HepG2 (cell line): Measurements from ENCODE around the gene JTB. TPM values are rescaled to one million over a fixed set of nuclear protein-coding genes. Genes with fewer than 3 reads are reported as not detected.
A peak's percentile ranks its signal among the peaks of the same experiment; 100 is the strongest.

ENCODE experiments used
- AKNA ChIP-seq: sonication (generic); formaldehyde crosslinking; IDR thresholded peaks from 2 replicates; pipeline ENCODE4 v1.4.0; 2020; ENCODE audit warnings: missing genetic modification reagents, borderline replicate concordance
- ASH2L ChIP-seq: fragments of 300-600, 200-600 bp; sonication (generic); IDR thresholded peaks from 2 replicates; pipeline ENCODE4 v1.7.0; 2017; ENCODE audit warnings: low read depth, mild to moderate bottlenecking, moderate library complexity, mixed read lengths, low read length; ENCODE audit not compliant: insufficient read length
- BCL6 ChIP-seq: IDR thresholded peaks from 2 replicates; pipeline ENCODE4 v1.6.1; 2016; ENCODE audit warnings: missing genetic modification reagents, missing compliant biosample characterization
- DPF2 ChIP-seq: sonication (generic); formaldehyde crosslinking; IDR thresholded peaks from 2 replicates; pipeline ENCODE4 v1.4.0; 2020; ENCODE audit warnings: mild to moderate bottlenecking, low read depth, missing genetic modification reagents, borderline replicate concordance
- IKZF5 ChIP-seq: IDR thresholded peaks from 2 replicates; pipeline ENCODE4 v1.6.1; 2018; ENCODE audit warnings: missing genetic modification reagents, mild to moderate bottlenecking, missing compliant biosample characterization
- JUN ChIP-seq: sonication (generic); formaldehyde crosslinking; IDR thresholded peaks from 2 replicates; pipeline ENCODE4 v1.4.0; 2020; ENCODE audit warnings: mild to moderate bottlenecking, missing genetic modification reagents
- MAF1 ChIP-seq: sonication (generic); formaldehyde crosslinking; IDR thresholded peaks from 2 replicates; pipeline ENCODE4 v1.5.0; 2020; ENCODE audit warnings: missing genetic modification reagents, borderline replicate concordance
- NBN ChIP-seq: fragments of 450-650 bp; conservative IDR thresholded peaks from 2 replicates; pipeline ENCODE4 v1.6.1; 2017
- PHF8 ChIP-seq: sonication (generic); formaldehyde crosslinking; IDR thresholded peaks from 2 replicates; pipeline ENCODE4 v1.5.0; 2020; ENCODE audit warnings: missing genetic modification reagents
- REL ChIP-seq: sonication (generic); formaldehyde crosslinking; conservative IDR thresholded peaks from 2 replicates; pipeline ENCODE4 v1.8.0; 2022; ENCODE audit warnings: mild to moderate bottlenecking, missing genetic modification reagents, moderate library complexity
- TBL1XR1 ChIP-seq: fragments of 150-350 bp; IDR thresholded peaks from 2 replicates; pipeline ENCODE4 v1.6.1; 2014; ENCODE audit warnings: borderline replicate concordance, low read length; ENCODE audit not compliant: partially characterized antibody
- ZBTB8A ChIP-seq: sonication (generic); formaldehyde crosslinking; IDR thresholded peaks from 2 replicates; pipeline ENCODE4 v1.4.0; 2020; ENCODE audit warnings: mild to moderate bottlenecking, low read depth, missing genetic modification reagents, borderline replicate concordance
- ZNF180 ChIP-seq: sonication (generic); formaldehyde crosslinking; IDR thresholded peaks from 2 replicates; pipeline ENCODE4 v1.4.0; 2020; ENCODE audit warnings: low read depth, missing genetic modification reagents, borderline replicate concordance
- ZNF431 ChIP-seq: sonication (generic); formaldehyde crosslinking; IDR thresholded peaks from 2 replicates; pipeline ENCODE4 v1.9.0; 2022; ENCODE audit warnings: missing genetic modification reagents, low read depth, mild to moderate bottlenecking, borderline replicate concordance
- ZNF543 ChIP-seq: sonication (generic); formaldehyde crosslinking; IDR thresholded peaks from 2 replicates; pipeline ENCODE4 v1.4.0; 2020; ENCODE audit warnings: mild to moderate bottlenecking, missing genetic modification reagents
- ZNF547 ChIP-seq: sonication (generic); formaldehyde crosslinking; IDR thresholded peaks from 2 replicates; pipeline ENCODE4 v1.5.1; 2020; ENCODE audit warnings: mild to moderate bottlenecking, missing genetic modification reagents
- ZNF569 ChIP-seq: sonication (generic); formaldehyde crosslinking; IDR thresholded peaks from 2 replicates; pipeline ENCODE4 v1.5.0; 2020; ENCODE audit warnings: mild to moderate bottlenecking, missing genetic modification reagents, moderate library complexity, borderline replicate concordance
- ZNF619 ChIP-seq: sonication (generic); formaldehyde crosslinking; IDR thresholded peaks from 2 replicates; pipeline ENCODE4 v1.4.0; 2020; ENCODE audit warnings: mild to moderate bottlenecking, missing genetic modification reagents
- ZSCAN29 ChIP-seq: sonication (generic); formaldehyde crosslinking; conservative IDR thresholded peaks from 2 replicates; pipeline ENCODE4 v1.4.0; 2020; ENCODE audit warnings: mild to moderate bottlenecking, missing genetic modification reagents
- polyA plus RNA-seq, 8 experiments: library from polyadenylated mRNA; depleted of rRNA in 3 of 8; stranded (reverse) in 7 of 8; unstranded in 1 of 8; fragments of >200 nt; fragmentation: Illumina TruSeq in 4 of 8; extraction: Trizol in 4 of 8; gene quantifications; 2 replicates each; pipeline versions ENCODE4 v1.2.1 to v1.2.3, GENCODE V29; 2011 to 2016; ENCODE audit warnings: low read depth in 4 of 8, missing spikeins in 1 of 8, mixed read lengths in 1 of 8; ENCODE audit not compliant: insufficient read depth in 1 of 8
- total RNA-seq, 5 experiments: library from RNA; depleted of rRNA; stranded (reverse); fragments of >200 nt; fragmentation: Illumina TruSeq; extraction: Trizol; gene quantifications; 2 replicates each; pipeline ENCODE4 v1.2.3, GENCODE V29; 2016; ENCODE audit warnings: low read depth in 1 of 5
- TF ChIP-seq, protein P1 (sequence below): IDR thresholded peaks from 2 replicates; pipeline ENCODE4 v1.6.1; 2012; ENCODE audit warnings: low read length, improper control_type of control experiment

Gene JTB
- total and polyA plus RNA-seq, 2 of the 13 experiments (the other 11 are each of a cell fraction or from before 2014, with no cell fraction given) = 96.7 to 99.2 TPM

DNA sequence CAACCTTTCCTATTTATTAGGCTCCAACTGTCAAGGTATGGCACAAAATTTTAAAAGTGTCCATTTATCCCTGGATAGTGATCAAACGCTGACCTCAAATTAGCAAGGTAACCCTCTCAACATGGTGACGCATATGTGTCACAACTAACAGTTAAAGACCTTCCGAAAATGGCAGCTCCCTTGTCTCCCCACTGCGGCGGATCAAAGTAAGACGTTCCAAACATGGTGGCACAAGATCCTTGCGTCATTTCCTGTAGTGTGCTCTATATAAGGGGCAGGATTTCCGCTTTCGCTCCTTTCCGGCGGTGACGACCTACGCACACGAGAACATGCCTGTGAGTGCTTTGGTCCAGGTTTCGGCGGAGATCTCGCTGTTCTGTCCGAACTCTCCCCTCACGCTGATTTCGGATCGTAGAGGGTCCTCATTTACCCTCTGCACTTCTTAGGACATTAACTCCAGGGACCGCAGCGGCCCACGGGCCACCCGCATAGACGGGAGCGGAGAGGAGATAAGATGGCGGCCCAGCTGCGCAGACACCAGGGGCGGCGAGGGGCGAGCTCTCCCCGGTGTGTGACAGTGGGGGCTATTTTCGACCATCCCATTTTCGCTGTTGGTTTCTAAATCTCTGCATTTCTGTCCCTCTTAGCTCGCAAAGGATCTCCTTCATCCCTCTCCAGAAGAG, 13.1 kb upstream of the JTB start, which contains the start of gene RPS27 (continued):
- no peak for TF ChIP-seq AKNA (CRISPR knock-in tag)
- TF ChIP-seq BCL6 (CRISPR knock-in tag) = no peak; the same call in 1 of the 2 replicates
- no peak for TF ChIP-seq MAF1 (CRISPR knock-in tag)
- TF ChIP-seq DPF2 (CRISPR knock-in tag) = 0 out of 2 replicates have a peak, but pooled peaks have one; percentile 30
- TF ChIP-seq ZNF180 (CRISPR knock-in tag) = 0 out of 2 replicates have a peak, but pooled peaks have one; percentile 64
- 0 out of 2 replicates have a peak, but pooled peaks have one; percentile 79 for TF ChIP-seq ZBTB8A (CRISPR knock-in tag)
- peak; percentile 86 for TF ChIP-seq ZNF543 (CRISPR knock-in tag)
- TF ChIP-seq, protein P1, sequence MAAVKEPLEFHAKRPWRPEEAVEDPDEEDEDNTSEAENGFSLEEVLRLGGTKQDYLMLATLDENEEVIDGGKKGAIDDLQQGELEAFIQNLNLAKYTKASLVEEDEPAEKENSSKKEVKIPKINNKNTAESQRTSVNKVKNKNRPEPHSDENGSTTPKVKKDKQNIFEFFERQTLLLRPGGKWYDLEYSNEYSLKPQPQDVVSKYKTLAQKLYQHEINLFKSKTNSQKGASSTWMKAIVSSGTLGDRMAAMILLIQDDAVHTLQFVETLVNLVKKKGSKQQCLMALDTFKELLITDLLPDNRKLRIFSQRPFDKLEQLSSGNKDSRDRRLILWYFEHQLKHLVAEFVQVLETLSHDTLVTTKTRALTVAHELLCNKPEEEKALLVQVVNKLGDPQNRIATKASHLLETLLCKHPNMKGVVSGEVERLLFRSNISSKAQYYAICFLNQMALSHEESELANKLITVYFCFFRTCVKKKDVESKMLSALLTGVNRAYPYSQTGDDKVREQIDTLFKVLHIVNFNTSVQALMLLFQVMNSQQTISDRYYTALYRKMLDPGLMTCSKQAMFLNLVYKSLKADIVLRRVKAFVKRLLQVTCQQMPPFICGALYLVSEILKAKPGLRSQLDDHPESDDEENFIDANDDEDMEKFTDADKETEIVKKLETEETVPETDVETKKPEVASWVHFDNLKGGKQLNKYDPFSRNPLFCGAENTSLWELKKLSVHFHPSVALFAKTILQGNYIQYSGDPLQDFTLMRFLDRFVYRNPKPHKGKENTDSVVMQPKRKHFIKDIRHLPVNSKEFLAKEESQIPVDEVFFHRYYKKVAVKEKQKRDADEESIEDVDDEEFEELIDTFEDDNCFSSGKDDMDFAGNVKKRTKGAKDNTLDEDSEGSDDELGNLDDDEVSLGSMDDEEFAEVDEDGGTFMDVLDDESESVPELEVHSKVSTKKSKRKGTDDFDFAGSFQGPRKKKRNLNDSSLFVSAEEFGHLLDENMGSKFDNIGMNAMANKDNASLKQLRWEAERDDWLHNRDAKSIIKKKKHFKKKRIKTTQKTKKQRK = no peak
- TF ChIP-seq IKZF5 (CRISPR knock-in tag) = peak; percentile 82; the same call in 1 of the 2 replicates
- no peak; the same call in 1 of the 2 replicates for TF ChIP-seq ZNF431
- peak; percentile 46 for TF ChIP-seq TBL1XR1
- TF ChIP-seq ZNF569 (CRISPR knock-in tag) = no peak
- no peak; the same call in 1 of the 2 replicates for TF ChIP-seq ZNF547 (CRISPR knock-in tag)
- peak; percentile 94 for TF ChIP-seq PHF8
- peak; percentile 87 for TF ChIP-seq ASH2L
- TF ChIP-seq JUN (CRISPR knock-in tag) = peak; percentile 83
- TF ChIP-seq NBN = no peak
- no peak for TF ChIP-seq REL (CRISPR knock-in tag)
- TF ChIP-seq ZNF619 (CRISPR knock-in tag) = no peak
- TF ChIP-seq ZSCAN29 (CRISPR knock-in tag) = peak; percentile 98
